ENCODE measurements around the gene RBM38.

Gene RBM38

DNA sequence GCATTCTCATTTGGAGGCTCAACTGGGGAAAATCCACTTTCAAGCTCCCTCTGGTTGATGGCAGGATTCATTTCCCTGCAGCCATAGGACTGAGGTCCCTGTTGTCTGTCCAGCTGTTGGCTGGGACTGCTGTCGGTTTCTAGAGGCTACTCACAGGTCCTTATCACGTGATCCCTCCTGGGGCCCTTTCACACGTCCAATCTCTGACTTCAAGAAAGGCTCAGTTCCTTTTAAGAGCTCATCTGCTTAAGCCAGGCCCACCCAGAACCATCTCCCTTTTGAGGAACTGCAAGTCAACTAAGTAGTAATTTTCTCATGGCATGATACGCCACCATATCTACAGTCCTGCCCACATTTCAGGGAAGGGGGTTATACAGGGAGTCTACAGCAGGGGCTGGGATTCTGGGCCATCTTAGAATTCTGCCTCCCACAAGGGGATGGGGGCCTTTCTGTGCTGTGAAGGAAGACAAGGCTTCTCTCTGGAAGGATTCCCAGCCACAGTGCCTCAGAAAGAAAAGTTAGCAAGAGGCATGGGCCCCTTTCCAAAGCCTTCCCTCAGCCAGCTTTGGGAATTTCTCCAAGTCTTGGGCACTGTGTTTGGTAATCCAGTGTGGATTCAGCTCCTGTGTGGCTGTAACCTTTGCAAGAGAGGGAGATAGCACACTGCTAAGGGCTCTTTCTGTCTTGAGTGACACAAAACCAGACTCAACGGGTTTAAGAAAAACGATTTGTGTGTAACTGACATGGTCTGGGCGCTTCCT is 67.4 kb downstream of the RBM38 start:
- DNase-seq = no peak

All from activated naive CD4-positive, alpha-beta T cell treated with anti-CD3 and anti-CD28 coated beads, Interleukin-2, amount 50 U/mL, for 16 hours (primary cell).